ENCODE results near the gene MED12L.

MED12L gene

GRCh38 chr3:151439652-151440125 lies 354.2 kb downstream of the MED12L start:
- peak; percentile 78 for TF ChIP-seq CTCF (IDR thresholded peaks at IDR 0.05; ENCODE audit: low read length, missing control alignments)
- DNase-seq (ENCODE audit: low read depth) = peak; percentile 88
- H3K4me3 ChIP-seq (replicated peaks; ENCODE audit: low read depth, low read length) = no peak overlapping the region

- DNase-seq (ENCODE audit: low read depth) = no peak
- no peak for TF ChIP-seq CTCF (IDR thresholded peaks at IDR 0.05; ENCODE audit: low read length, missing control alignments)
- H3K4me3 ChIP-seq (replicated peaks; ENCODE audit: low read depth, low read length) = no peak overlapping the region
Observed at GRCh38 chr3:151440940-151441339, 355.5 kb downstream of the MED12L start.

- H3K4me3 ChIP-seq (replicated peaks; ENCODE audit: low read depth, low read length) = no peak overlapping the region
- no peak for TF ChIP-seq CTCF (IDR thresholded peaks at IDR 0.05; ENCODE audit: low read length, missing control alignments)
- DNase-seq (ENCODE audit: low read depth) = peak; percentile 23
Observed at GRCh38 chr3:151443583-151443982, 358.1 kb downstream of the MED12L start.

- peak; percentile 90 for DNase-seq (ENCODE audit: low read depth)
- no peak overlapping the region for H3K4me3 ChIP-seq (replicated peaks; ENCODE audit: low read depth, low read length)
Observed at GRCh38 chr3:151445273-151446001, 360.0 kb downstream of the MED12L start.

GRCh38 chr3:151446002-151446340 lies 360.5 kb downstream of the MED12L start:
- H3K4me3 ChIP-seq (replicated peaks; ENCODE audit: low read depth, low read length) = no peak overlapping the region
- DNase-seq (ENCODE audit: low read depth) = peak; percentile 27
- no peak for TF ChIP-seq CTCF (IDR thresholded peaks at IDR 0.05; ENCODE audit: low read length, missing control alignments)

More at GRCh38 chr3:151445273-151446001, 360.0 kb downstream of the MED12L start:
- no peak for TF ChIP-seq CTCF (IDR thresholded peaks at IDR 0.05; ENCODE audit: low read length, missing control alignments)

- TF ChIP-seq CTCF (IDR thresholded peaks at IDR 0.05; ENCODE audit: low read length, missing control alignments) = no peak
- H3K4me3 ChIP-seq (replicated peaks; ENCODE audit: low read depth, low read length) = no peak overlapping the region
- no peak for DNase-seq (ENCODE audit: low read depth)
Observed at GRCh38 chr3:151452368-151452767, 366.9 kb downstream of the MED12L start.

GRCh38 chr3:151452841-151453240 lies 367.4 kb downstream of the MED12L start:
- TF ChIP-seq CTCF (IDR thresholded peaks at IDR 0.05; ENCODE audit: low read length, missing control alignments) = no peak
- DNase-seq (ENCODE audit: low read depth) = no peak
- H3K4me3 ChIP-seq (replicated peaks; ENCODE audit: low read depth, low read length) = no peak overlapping the region

All from fibroblast of pulmonary artery (primary cell).